G401 (cell line): ENCODE data around the gene BDKRB2. TPM values are rescaled to one million over a fixed set of nuclear protein-coding genes. Genes with fewer than 3 reads are reported as not detected.

Source experiments
- DNase-seq: peaks from one replicate; pipeline ENCODE4 v3.0.0-alpha.2; 2015; ENCODE audit warnings: low spot score
- in situ Hi-C: cut with HindIII; loops from 2 replicates; pipeline ENCODE4 v1.10.0; 2016; ENCODE audit warnings: low sequenced_read_pairs, mixed read lengths
- total RNA-seq: library from RNA; depleted of rRNA; stranded (reverse); fragments of >200 nt; shearing (Covaris generic); gene quantifications from 2 replicates; pipeline ENCODE4 v1.2.3, GENCODE V29; 2014

The BDKRB2 gene
- total RNA-seq, 1 experiment from 2014 or later, result not detected

GRCh38 chr14:96194657-96195431 lies 9.8 kb upstream of the BDKRB2 start:
- in situ Hi-C loops, result no loop called here

GRCh38 chr14:96195441-96196081 lies 9.1 kb upstream of the BDKRB2 start:
- in situ Hi-C loops, result no loop called here

More at GRCh38 chr14:96194657-96195431, 9.8 kb upstream of the BDKRB2 start:
- peak; percentile 47 for DNase-seq

GRCh38 chr14:96197163-96197852 lies 7.3 kb upstream of the BDKRB2 start:
- in situ Hi-C loops, result no loop called here
- DNase-seq, result no peak

More at GRCh38 chr14:96195441-96196081, 9.1 kb upstream of the BDKRB2 start:
- DNase-seq, result no peak

- DNase-seq, result no peak
- in situ Hi-C loops, result no loop called here
Observed at GRCh38 chr14:96197969-96198368, 6.7 kb upstream of the BDKRB2 start.

GRCh38 chr14:96198430-96199130 lies 6.1 kb upstream of the BDKRB2 start:
- in situ Hi-C loops, result no loop called here
- no peak for DNase-seq

- DNase-seq, result no peak
- in situ Hi-C loops, result no loop called here
Observed at GRCh38 chr14:96201157-96201556, 3.5 kb upstream of the BDKRB2 start.

GRCh38 chr14:96201965-96202364 lies 2.7 kb upstream of the BDKRB2 start:
- in situ Hi-C loops, result no loop called here

GRCh38 chr14:96202441-96203094 lies 2.1 kb upstream of the BDKRB2 start:
- DNase-seq, result no peak
- in situ Hi-C loops, result no loop called here

More at GRCh38 chr14:96201965-96202364, 2.7 kb upstream of the BDKRB2 start:
- DNase-seq, result no peak

- in situ Hi-C loops, result no loop called here
- no peak for DNase-seq
Observed at GRCh38 chr14:96203116-96203515, 1.5 kb upstream of the BDKRB2 start.

- no peak for DNase-seq
- in situ Hi-C loops, result no loop called here
Observed at GRCh38 chr14:96203635-96204034, 1.0 kb upstream of the BDKRB2 start.

GRCh38 chr14:96205059-96205977 lies 679 bp downstream of the BDKRB2 start:
- in situ Hi-C loops, result no loop called here
- no peak for DNase-seq

GRCh38 chr14:96205978-96206360 lies 1.3 kb downstream of the BDKRB2 start:
- in situ Hi-C loops, result no loop called here
- no peak for DNase-seq

- in situ Hi-C loops, result no loop called here
- no peak for DNase-seq
Observed at GRCh38 chr14:96206461-96206860, 1.8 kb downstream of the BDKRB2 start.

GRCh38 chr14:96207686-96208085 lies 3.0 kb downstream of the BDKRB2 start:
- in situ Hi-C loops, result no loop called here
- no peak for DNase-seq

- DNase-seq, result no peak
- in situ Hi-C loops, result no loop called here
Observed at GRCh38 chr14:96208739-96209138, 4.1 kb downstream of the BDKRB2 start.

- in situ Hi-C loops, result no loop called here
- no peak for DNase-seq
Observed at GRCh38 chr14:96212140-96212539, 7.5 kb downstream of the BDKRB2 start.

- DNase-seq, result no peak
- in situ Hi-C loops, result no loop called here
Observed at GRCh38 chr14:96212896-96213295, 8.3 kb downstream of the BDKRB2 start.

GRCh38 chr14:96213871-96214465 lies 9.3 kb downstream of the BDKRB2 start:
- DNase-seq, result no peak
- in situ Hi-C loops, result no loop called here
